Activated CD4-positive, alpha-beta T cell treated with anti-CD3 and anti-CD28 coated beads for 24 hours (primary cell): ENCODE measurements around the gene SULT1A2.
"Not testable (repeated sequence)": the region's sequence is repeated elsewhere in the genome, so short reads cannot be mapped to it uniquely, and the experiment has no call there.

ENCODE experiments used
- DNase-seq, 2 donors: peaks; one replicate each; pipeline ENCODE4 v3.0.0-alpha.2; 2020; ENCODE audit warnings: low read depth in 2 of 2

Gene SULT1A2

DNA sequence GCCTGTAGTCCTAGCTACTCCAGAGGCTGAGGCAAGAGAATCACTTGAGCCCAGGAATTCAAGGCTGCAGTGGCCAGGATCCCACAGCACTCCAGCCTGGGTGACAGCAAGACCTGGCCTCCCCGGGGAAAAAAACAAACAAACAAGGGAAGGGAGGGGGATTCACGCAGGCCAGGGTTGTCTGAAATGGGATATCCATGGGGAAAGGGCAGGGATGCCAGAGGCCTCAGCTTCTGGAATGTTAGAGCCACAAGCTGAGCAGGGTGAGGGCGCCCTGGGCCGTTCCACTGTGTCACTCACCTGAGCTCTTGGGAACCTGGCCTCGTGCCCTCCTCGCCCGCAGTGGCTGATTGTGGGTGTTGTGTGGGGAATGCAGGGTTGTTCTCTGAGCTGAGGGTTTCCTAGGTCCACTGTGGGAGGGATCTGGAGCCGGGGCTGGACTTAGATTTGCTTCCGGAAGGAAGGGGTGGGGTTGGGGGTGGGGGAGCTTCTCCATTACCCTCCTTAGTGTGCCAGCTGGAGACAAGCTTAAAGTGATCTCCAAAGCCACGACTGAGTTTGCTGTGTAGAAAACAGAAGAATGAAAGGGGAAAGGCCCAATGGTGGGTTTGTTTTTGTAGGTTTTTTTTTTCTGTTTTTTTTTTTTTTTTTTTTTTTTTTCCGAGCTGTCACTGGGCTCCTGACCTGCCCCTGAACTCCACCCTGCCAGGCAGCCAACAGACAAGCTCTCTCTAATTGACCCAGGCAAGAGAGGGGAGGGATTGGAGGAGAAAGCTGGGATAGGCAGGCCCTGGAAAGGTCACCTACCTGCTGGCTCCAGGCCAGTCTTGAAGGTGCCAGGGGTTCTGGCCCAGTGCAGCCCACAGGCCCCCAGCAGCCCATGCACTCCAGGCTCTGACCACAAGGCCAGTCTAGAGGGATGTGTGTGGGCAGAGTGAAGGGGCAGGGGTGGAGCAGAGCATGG is 13.1 kb upstream of the SULT1A2 start, which contains the start of gene SULT1A1:
SULT1A1 (minus strand) TSS at position 414 of the 964 bp plus-strand sequence. CDS start 1,189 bp downstream, outside the sequence.
- no peak for DNase-seq

DNA sequence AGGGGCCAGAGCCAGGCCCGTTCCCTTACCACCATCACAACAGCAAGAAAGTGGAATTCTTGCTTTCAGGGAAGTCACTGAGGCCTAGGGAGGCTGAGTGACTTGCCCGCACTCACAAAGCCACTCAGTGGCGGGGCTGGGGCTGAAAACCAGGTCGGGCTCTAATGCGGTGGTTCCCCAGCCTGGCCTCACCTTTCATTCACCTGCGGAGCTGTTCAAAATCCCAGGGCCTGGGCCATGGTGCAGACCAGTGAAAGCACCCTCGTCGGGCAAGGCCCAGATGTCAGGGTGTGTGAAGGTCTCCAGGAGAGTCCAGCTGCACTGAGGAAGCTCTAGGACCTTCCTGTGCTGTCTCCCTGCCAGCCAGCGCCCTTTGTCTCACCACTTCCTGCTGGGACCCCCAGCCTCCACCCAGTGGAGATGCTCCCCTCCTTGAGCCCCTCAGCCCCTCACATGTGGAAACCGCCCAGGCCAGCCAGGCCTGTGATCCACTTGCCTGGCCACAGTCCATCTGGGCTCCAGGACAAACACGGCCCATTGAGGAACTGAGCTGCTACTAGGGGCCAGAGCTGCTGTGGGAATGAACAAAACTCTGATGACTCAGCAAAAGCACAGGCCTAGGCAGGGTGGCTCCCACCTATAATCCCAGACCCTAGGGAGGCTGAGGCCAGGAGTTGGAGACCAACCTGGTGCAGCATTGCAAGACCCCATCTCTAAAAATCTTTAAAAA is 12.2 kb upstream of the SULT1A2 start:
- not testable (repeated sequence) for DNase-seq

DNA sequence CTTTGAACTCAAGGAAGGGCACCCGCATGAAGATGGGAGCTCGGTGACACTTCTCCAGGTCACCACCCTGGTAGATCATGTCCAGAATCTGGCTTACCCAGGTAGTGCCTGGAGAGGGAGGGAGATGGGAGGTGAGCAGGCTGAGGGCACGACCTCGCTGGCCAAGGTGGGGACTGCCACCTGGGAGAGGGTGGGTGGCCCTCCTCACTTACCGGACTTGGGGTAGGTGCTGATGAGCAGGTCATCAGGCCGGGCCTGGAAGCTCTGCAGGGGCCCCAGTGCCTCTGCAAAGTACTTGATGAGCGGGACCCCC is 11.6 kb upstream of the SULT1A2 start:
- not testable (repeated sequence) for DNase-seq

DNA sequence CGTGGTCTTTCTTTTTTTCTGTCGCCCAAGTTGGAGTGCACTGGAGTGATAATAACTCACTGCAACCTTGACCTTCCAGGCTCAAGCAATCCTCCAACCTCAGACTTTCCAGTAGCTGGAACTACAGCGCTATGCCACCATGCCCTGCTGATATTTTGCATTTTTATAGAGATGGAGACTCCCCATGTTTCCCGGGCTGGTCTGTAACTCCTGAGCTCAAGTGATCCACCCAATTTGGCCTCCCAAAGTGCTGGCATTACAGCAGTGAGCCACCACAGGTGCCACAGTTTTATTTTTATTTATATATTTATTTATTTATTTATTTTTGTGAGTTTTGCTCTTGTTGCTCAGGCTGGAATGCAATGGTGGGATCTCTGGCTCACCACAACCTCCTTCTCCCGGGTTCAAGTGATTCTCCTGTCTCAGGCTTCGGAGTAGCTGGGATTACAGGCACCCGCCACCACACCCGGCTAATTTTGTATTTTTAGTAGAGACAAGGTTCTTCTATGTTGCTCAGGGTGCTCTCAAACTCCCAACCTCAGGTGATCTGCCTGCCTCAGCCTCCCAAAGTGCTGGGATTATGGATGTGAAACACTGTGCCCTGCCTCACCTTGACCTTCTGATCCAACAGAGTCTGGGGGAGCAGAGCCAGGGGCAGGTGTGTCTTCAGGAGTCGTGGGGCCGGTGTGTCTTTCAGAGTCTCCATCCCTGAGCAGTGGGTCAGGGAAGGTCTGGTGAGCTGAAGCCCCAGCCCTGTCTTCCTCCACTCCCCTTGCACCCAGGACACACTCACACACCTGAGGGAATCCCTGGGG is 11.0 kb upstream of the SULT1A2 start:
- not testable (repeated sequence) for DNase-seq

DNA sequence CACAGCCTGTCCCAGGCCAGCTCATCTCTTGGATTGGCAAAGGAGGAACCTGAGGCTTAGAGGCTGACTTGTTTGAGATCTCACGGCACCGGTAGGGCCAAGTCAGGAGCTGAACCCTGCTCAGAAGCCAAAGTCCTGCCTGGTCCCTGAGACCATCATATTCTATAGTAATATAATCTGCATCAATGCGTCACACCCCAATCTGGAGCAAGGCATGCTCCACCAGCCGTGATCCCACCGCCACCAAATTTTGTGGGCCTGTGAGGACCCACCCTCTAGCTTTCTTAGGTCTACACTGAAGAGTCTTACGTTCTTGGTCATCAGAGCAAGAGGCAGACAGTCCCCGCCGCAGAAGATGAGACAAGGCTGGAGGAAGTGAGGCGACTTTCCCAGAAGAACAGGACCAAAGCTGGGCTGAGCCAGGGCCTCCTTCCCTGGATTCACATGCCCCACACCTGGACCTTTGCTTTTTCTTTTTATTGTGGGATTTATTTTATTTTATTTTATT is 10.3 kb upstream of the SULT1A2 start:
- no peak for DNase-seq

DNA sequence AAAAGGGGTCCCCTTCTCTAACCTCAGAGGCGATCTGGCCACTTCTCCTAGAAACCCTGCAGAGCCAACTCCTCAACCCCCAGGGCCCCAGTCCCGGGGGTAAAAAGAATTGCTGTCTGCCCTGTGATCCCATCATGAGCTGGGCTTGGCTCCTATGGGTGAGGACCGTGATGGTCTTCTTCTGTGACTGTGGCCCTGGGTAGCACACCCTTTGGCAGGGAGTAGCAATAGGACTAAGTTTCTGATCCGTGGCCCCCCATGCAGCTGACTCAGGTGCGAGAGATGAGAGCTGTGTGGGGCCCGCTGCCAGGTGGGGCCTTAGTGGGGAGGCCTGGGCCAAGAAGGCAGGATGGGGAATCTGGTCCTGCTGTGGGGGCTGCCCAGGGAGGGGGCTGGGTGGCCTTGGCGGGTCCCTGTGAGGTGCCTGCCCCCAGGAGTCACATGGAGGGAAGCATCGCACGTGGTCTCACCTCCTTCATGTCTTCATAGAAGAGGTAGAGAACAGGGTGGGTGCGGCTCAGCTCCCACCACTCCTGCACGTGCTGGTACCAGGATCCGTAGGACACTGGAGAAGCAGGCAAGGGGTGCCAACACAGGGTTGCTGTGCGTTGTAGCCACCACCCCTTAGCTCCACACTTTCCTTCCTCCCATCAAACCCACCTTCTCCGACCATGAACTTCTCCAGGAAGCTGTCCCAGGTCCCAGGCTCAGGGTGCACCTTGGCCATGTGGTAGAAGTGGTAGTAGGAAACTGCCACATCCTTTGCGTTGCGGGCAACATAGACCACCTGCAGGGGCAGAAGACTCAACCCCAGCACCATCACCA is 9.7 kb upstream of the SULT1A2 start:
- no peak for DNase-seq

DNA sequence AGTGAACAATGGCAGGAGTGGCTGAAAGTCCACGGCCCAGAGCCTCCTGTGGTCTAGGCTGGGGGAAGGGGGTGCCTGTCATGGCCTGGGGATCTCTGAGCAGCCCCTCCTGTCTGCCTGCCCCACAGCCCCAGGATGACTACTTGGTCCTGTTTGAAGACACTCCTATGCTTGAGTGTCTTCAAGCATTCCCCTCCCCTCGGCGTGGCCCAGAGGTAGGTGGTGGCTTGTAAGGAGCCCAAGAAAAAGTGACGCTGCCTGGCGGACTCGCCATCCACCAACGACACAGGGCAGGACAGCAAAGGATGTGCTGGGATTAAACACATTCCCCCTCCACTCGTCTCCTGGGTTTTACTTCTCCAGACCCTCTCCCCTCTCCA is 7.3 kb upstream of the SULT1A2 start:
- no peak for DNase-seq

DNA sequence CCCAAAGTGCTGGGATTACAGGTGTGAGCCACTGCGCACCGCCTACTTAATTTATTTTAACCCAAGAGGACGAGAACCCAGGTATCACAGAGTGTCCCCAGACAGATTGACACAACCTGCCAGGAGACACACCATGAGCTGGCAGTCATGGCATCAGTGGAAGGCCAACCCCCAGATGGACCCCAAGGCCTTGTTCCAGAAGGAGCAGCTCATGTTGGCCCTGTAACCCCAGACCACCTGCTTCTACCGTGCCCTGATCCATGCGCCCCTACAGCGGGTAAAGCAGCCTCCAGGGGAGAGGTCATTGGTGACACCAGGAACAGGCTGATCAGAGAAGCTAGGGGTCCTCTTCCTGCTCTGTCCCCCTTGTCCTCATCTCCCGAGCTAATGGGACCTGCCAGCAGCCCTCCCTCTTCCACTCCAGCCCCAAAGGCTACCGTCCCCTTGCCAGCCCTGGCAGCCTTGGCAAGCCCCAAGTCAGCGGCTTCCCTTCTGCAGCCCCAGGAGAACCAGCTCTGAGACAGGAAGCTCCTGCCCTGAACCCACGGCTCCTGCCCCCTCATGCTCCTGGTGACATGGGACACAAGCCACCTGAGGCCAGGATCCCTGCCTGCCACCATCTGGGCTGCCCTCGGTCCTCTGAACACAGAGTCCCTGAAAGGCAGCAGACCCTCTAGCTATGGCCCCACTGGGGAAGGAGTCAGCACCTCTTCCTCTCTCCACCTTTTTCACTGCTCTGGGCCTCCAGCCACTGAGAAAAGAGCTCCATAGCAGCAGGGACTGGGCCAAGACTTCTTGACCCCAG is 6.7 kb upstream of the SULT1A2 start:
- no peak for DNase-seq

DNA sequence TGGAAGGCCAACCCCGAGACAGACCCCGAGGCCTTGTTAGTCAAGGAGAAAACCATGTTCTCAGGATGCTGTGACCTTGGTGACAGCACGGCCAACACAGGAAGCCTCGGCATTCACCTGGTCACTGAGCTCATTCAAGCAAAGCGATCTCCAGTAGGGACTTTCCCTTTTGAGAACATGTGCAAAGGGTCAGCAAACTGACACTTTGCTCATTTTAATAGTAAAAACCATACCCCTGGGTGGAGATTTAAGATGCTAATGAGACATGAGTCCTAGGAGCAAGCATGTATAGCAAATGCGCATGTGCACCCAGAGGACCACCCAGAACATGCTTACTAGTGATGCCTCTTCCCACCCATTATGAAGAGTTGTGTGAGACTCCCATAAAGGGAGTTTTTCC is 5.7 kb upstream of the SULT1A2 start:
- no peak for DNase-seq

DNA sequence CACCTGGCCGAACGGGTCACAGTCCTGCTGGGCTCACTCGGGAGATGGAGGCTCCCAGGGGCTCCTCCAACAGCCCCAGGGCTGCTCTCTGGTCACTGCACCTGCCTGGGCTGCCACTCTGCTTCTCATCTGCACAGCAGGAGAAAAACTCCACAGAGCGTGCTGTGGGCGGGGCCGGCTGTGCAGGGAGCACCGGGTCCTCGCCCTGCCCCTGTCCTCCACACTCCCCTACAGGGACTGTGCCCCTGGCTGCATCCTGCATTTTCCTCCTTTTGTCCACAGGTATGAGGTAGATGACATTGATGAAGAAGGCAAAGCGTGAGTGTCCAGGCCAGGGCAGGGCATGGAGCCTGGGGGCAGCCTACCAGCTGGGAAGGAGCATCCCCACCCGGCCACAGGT is 5.2 kb upstream of the SULT1A2 start:
- DNase-seq = not testable (repeated sequence)

DNA sequence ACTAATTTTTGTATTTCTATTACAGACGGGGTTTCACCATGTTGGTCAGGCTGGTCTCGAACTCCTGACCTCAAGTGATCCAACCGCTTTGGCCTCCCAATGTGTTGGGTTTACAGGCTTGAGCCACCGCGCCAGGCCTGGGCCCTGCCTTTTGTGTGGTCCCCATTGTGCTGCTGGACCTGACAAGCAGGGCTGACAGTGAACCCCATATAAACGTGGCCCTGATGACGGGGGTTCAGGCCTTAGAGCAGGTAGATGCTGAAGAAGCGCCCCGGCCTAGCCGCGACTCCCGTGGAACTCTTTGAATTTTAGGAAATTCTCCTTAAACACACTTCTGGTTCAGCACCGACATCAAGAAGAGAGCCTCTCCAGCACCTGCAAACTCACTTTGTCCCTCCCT is 4.7 kb upstream of the SULT1A2 start:
- DNase-seq = not testable (repeated sequence)

DNA sequence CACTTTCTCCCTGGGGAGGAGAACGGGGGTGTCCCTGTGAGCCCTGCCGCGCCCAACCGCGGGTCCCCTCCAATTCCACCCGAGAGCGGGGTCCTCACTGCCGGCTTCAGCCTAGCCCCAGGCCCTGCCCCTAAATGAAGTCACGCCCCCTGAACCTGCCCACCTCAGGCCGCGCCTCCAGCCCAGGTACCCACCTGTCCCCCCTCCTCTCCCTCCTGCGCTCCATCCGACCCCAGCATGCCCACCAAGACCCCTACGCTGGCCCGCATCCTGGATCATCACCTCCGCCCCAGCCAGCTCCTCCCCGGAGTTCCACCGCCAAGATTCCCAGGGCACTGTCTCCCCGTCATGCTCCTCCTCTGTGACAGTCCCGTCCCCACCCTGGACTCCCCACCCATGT is 4.1 kb upstream of the SULT1A2 start:
- DNase-seq = not testable (repeated sequence)

DNA sequence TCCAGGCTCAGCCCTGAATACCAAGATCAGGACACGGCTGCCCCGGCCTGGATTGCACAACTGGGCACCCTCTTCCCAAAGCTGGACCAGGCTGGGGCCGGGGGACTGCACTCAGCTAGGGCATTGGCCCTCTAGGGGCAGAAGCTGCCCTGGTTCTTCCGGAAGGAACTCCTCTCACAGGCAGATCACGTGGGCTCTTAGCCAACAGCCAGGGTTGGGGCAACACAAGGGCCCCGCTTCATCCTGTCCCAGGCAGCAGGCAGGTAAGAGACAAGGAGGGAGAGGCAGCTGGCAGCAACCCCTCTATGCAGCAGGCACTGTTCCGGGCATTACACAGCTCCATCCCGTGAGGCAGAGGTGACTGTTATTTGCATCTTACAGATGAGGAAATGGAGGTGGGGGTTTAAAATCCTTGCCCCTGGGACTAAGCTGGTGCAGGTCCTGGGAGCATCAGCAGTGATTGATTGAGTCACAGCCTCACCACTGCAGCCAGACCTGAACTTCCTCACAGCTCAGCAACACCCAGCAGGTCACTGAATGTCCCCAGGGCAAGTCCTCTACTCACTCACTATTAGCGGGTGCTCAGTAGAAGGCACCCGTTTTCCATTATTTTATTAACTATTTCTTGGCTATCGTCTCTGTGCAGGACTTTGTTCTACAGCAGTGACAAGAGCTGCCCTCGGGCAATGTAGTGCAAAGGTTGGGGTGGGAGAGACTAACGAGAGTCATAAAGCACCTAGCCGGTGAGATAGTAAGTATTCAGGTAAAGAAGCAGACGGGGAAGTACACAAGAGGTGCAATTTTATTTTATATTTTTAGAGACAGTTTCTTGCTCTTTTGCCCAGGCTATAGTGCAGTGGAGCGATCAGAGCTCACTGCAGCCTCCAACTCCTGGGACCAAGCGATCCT is 2.8 kb upstream of the SULT1A2 start:
- not testable (repeated sequence) for DNase-seq

DNA sequence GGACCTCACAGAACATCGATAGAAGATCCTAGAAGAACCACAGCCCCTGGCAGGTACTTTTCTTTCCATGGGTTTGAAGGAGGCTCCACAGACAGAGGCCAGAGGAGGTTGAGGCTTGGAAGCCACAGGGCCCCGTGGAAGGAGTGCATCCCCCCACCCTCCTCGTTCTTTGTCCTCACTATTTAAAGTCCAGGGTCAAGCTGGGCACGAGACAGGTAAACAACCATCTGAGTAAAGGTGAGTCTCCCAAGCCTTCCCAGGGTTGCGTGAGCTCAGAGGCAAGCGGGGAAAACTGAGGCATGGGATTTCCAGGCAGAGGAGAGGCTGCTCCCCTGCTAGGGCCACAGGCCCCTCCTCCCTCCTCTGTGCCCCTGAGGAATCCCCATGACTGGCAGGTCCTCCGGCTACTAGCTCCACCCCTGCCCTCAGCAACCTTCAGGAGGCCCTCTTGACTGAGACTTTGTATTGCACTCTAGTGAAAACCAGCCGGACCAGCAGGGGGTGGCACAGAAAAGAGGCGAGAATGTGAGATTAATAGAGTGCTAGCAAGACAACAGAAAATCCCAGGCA is 927 bp upstream of the SULT1A2 start:
- no peak for DNase-seq

DNA sequence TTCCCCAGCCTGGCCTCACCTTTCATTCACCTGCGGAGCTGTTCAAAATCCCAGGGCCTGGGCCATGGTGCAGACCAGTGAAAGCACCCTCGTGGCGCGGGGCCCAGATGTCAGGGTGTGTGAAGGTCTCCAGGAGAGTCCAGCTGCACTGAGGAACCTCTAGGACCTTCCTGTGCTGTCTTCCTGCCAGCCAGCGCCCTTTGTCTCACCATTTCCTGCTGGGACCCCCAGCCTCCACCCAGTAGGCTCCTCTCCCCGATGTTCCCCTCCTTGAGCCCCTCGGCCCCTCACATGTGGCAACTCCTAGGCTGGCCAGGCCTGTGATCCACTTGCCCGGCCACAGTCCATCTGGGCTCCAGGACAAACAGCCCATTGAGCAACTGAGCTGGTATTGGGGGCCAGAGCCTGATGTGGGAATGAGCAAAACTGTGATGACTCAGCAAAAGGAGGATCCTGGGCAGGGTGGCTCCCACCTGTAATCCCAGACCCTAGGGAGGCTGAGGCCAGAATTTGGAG is 677 bp downstream of the SULT1A2 start:
- no peak for DNase-seq

DNA sequence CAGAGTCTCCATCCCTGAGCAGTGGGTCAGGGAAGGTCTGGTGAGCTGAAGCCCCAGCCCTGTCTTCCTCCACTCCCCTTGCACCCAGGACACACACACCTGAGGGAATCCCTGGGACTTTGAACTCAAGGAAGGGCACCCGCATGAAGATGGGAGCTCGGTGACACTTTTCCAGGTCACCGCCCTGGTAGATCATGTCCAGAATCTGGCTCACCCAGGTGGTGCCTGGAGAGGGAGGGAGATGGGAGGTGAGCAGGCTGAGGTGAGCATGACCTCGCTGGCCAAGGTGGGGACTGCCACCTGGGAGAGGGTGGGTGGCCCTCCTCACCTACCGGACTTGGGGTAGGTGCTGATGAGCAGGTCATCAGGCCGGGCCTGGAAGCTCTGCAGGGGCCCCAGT is 1.4 kb downstream of the SULT1A2 start:
- DNase-seq = not testable (repeated sequence)

DNA sequence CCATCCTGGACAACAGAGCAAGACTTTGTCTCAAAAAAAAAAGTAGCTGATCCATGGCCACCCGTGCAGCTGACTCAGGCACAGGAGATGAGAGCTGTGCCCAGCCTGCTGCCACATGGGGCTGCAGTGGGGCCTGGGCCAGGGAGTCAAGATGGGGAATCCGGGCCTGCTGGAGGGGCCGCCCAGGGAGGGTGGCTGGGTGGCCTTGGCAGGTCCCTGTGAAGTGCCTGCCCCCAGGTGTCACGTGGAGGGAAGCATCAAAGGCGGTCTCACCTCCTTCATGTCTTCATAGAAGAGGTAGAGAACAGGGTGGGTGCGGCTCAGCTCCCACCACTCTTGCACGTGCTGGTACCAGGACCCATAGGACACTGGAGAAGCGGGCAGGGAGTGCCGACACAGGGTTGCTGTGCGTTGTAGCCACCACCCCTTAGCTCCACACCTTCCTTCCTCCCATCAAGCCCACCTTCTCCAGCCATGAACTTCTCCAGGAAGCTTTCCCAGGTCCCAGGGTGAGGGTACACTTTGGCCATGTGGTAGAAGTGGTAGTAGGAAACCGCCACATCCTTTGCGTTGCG is 3.8 kb downstream of the SULT1A2 start:
- DNase-seq = no peak

DNA sequence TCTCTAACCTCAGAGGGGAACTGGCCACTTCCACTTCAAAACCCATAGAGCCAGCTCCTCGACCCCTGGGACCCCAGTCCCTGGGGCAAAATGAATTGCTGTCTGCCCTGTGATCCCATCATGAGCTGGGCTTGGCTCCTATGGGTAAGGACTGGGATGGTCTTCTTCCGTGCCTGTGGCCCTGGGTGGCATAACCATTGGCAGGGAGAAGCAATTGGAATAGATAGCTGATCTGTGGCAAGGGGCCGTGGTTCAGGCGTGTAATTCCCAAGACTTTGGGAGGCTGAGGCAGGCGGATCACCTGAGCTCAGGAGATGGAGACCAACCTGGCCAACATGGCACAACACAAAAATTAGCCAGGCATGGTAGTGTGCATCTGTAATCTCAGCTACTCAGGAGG is 4.3 kb downstream of the SULT1A2 start:
- no peak for DNase-seq
